ENCODE results near the gene AJAP1.

Gene AJAP1

DNA sequence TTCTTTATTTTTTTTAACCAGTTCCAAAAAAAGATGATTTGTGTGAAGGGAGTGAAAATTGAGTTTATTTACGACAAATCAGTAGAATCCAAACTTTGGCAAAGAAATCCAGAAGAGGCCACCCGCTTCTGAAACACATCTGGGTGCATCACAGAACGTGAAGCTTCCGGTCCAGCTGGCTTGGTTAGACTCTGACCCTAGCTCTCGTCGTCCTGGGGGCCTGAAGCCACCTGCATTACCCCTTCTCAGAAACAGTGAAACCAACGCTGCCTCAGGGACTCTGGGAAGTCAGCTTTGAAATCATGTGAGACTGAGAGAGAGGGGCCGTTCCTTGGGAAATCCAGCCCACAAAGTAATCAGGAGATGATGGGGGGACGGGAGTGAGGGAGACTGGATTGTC lies 21.8 kb downstream of the AJAP1 start:
- TF ChIP-seq KLF16 (tag by site-specific recombination; IDR thresholded peaks at IDR 0.05) = no peak
- TF ChIP-seq OSR2 (tag by site-specific recombination; IDR thresholded peaks at IDR 0.05) = no peak
- TF ChIP-seq ZNF132 (tag by site-specific recombination; IDR thresholded peaks at IDR 0.05; ENCODE audit: borderline replicate concordance) = no peak
- no peak for TF ChIP-seq OVOL3 (tag by site-specific recombination; IDR thresholded peaks at IDR 0.05)
- TF ChIP-seq, protein P1, sequence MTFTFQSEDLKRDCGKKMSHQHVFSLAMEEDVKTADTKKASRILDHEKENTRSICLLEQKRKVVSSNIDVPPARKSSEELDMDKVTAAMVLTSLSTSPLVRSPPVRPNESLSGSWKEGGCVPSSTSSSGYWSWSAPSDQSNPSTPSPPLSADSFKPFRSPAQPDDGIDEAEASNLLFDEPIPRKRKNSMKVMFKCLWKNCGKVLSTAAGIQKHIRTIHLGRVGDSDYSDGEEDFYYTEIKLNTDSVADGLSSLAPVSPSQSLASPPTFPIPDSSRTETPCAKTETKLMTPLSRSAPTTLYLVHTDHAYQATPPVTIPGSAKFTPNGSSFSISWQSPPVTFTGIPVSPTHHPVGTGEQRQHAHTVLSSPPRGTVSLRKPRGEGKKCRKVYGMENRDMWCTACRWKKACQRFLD (tag by site-specific recombination; IDR thresholded peaks at IDR 0.05) = no peak
- TF ChIP-seq, protein P2, sequence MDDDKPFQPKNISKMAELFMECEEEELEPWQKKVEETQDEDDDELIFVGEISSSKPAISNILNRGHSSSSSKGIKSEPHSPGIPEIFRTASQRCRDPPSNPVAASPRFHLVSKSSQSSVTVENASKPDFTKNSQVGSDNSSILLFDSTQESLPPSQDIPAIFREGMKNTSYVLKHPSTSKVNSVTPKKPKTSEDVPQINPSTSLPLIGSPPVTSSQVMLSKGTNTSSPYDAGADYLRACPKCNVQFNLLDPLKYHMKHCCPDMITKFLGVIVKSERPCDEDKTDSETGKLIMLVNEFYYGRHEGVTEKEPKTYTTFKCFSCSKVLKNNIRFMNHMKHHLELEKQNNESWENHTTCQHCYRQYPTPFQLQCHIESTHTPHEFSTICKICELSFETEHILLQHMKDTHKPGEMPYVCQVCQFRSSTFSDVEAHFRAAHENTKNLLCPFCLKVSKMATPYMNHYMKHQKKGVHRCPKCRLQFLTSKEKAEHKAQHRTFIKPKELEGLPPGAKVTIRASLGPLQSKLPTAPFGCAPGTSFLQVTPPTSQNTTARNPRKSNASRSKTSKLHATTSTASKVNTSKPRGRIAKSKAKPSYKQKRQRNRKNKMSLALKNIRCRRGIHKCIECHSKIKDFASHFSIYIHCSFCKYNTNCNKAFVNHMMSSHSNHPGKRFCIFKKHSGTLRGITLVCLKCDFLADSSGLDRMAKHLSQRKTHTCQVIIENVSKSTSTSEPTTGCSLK (tag by site-specific recombination; IDR thresholded peaks at IDR 0.05) = no peak
- no peak for TF ChIP-seq ZNF416 (tag by site-specific recombination; IDR thresholded peaks at IDR 0.05)
- TF ChIP-seq ZNF549 (tag by site-specific recombination; IDR thresholded peaks at IDR 0.05) = no peak
- no peak for TF ChIP-seq ZNF2 (tag by site-specific recombination; IDR thresholded peaks at IDR 0.05)
- TF ChIP-seq, protein P3, sequence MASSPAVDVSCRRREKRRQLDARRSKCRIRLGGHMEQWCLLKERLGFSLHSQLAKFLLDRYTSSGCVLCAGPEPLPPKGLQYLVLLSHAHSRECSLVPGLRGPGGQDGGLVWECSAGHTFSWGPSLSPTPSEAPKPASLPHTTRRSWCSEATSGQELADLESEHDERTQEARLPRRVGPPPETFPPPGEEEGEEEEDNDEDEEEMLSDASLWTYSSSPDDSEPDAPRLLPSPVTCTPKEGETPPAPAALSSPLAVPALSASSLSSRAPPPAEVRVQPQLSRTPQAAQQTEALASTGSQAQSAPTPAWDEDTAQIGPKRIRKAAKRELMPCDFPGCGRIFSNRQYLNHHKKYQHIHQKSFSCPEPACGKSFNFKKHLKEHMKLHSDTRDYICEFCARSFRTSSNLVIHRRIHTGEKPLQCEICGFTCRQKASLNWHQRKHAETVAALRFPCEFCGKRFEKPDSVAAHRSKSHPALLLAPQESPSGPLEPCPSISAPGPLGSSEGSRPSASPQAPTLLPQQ (tag by site-specific recombination; IDR thresholded peaks at IDR 0.05) = no peak
- TF ChIP-seq, protein P4, sequence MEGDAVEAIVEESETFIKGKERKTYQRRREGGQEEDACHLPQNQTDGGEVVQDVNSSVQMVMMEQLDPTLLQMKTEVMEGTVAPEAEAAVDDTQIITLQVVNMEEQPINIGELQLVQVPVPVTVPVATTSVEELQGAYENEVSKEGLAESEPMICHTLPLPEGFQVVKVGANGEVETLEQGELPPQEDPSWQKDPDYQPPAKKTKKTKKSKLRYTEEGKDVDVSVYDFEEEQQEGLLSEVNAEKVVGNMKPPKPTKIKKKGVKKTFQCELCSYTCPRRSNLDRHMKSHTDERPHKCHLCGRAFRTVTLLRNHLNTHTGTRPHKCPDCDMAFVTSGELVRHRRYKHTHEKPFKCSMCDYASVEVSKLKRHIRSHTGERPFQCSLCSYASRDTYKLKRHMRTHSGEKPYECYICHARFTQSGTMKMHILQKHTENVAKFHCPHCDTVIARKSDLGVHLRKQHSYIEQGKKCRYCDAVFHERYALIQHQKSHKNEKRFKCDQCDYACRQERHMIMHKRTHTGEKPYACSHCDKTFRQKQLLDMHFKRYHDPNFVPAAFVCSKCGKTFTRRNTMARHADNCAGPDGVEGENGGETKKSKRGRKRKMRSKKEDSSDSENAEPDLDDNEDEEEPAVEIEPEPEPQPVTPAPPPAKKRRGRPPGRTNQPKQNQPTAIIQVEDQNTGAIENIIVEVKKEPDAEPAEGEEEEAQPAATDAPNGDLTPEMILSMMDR (tag by site-specific recombination; IDR thresholded peaks at IDR 0.05) = no peak
- no peak overlapping the region for H3K4me3 ChIP-seq (ENCODE audit: low read depth, low read length)
- H3K9me3 ChIP-seq (ENCODE audit: control insufficient read depth, insufficient read depth, low read depth, low read length) = no peaks in the 10 kb centered on the region
- ChIA-PET CTCF (interaction anchor here (0.7 kb wide), 1 partner anchor 451 kb away, joined by 5 read pairs; no protein-coding TSS in a partner anchor), POLR2A (no interaction called here)
- H3K36me3 ChIP-seq (ENCODE audit: control insufficient read depth in 2 of 2, insufficient read depth in 1 of 2, low read length in 2 of 2) = no peaks in the 10 kb centered on the region
- no peaks in the 10 kb centered on the region for H3K4me1 ChIP-seq (ENCODE audit: control insufficient read depth, insufficient read depth, low read length)
- no peak overlapping the region for H3K27ac ChIP-seq (ENCODE audit: extremely low read depth, low read depth, low read length)

DNA sequence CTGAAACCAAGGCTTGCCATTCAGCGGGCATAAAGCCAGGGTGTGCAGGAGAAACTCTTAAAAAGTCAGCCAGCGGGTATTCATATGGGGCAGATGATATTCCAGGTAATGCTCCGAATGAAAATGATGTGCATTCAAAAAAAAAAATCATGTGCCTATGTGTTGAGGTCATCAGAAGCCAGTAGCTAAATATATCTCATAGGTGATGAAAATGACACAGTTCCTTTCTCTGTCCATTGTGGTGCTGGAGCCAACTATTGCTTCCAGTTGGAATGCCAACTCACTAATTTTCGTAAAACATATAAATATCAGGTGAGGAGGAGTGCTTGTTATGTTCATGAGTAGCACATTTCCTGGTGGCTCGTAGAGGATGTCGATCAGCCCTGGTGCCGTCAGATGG lies 23.2 kb downstream of the AJAP1 start:
- H3K27ac ChIP-seq (ENCODE audit: extremely low read depth, low read depth, low read length) = no peak overlapping the region
- ChIA-PET CTCF (no interaction called here), POLR2A (no interaction called here)
- H3K4me3 ChIP-seq (ENCODE audit: low read depth, low read length) = no peak overlapping the region
- no peaks in the 10 kb centered on the region for H3K4me1 ChIP-seq (ENCODE audit: control insufficient read depth, insufficient read depth, low read length)
- no peaks in the 10 kb centered on the region for H3K9me3 ChIP-seq (ENCODE audit: control insufficient read depth, insufficient read depth, low read depth, low read length)
- H3K36me3 ChIP-seq (ENCODE audit: control insufficient read depth in 2 of 2, insufficient read depth in 1 of 2, low read length in 2 of 2) = no peaks in the 10 kb centered on the region
- TF ChIP-seq ZNF830 (tag by site-specific recombination; IDR thresholded peaks at IDR 0.05; ENCODE audit: low read depth) (no peak), ZNF132 (tag by site-specific recombination; IDR thresholded peaks at IDR 0.05; ENCODE audit: borderline replicate concordance) (no peak), ZNF837 (tag by site-specific recombination; IDR thresholded peaks at IDR 0.05) (no peak), ZNF335 (tag by site-specific recombination; conservative IDR thresholded peaks at IDR 0.05) (no peak), ZNF555 (tag by site-specific recombination; conservative IDR thresholded peaks at IDR 0.05) (no peak), HOXC10 (CRISPR knock-in tag; IDR thresholded peaks at IDR 0.05) (no peak), ZNF121 (tag by site-specific recombination; IDR thresholded peaks at IDR 0.05) (no peak), ZNF48 (tag by site-specific recombination; IDR thresholded peaks at IDR 0.05) (no peak), ZNF423 (tag by site-specific recombination; IDR thresholded peaks at IDR 0.05) (no peak)
- TF ChIP-seq, protein P4 (tag by site-specific recombination; IDR thresholded peaks at IDR 0.05) = no peak
- TF ChIP-seq, protein P5, sequence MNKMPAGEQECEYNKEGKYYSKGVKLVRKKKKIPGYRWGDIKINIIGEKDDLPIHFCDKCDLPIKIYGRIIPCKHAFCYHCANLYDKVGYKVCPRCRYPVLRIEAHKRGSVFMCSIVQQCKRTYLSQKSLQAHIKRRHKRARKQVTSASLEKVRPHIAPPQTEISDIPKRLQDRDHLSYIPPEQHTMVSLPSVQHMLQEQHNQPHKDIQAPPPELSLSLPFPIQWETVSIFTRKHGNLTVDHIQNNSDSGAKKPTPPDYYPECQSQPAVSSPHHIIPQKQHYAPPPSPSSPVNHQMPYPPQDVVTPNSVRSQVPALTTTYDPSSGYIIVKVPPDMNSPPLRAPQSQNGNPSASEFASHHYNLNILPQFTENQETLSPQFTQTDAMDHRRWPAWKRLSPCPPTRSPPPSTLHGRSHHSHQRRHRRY (tag by site-specific recombination; IDR thresholded peaks at IDR 0.05) = no peak
- TF ChIP-seq, protein P6, sequence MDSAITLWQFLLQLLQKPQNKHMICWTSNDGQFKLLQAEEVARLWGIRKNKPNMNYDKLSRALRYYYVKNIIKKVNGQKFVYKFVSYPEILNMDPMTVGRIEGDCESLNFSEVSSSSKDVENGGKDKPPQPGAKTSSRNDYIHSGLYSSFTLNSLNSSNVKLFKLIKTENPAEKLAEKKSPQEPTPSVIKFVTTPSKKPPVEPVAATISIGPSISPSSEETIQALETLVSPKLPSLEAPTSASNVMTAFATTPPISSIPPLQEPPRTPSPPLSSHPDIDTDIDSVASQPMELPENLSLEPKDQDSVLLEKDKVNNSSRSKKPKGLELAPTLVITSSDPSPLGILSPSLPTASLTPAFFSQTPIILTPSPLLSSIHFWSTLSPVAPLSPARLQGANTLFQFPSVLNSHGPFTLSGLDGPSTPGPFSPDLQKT (IDR thresholded peaks at IDR 0.05; ENCODE audit: borderline replicate concordance, low read depth, low read length) = no peak
- TF ChIP-seq, protein P7, sequence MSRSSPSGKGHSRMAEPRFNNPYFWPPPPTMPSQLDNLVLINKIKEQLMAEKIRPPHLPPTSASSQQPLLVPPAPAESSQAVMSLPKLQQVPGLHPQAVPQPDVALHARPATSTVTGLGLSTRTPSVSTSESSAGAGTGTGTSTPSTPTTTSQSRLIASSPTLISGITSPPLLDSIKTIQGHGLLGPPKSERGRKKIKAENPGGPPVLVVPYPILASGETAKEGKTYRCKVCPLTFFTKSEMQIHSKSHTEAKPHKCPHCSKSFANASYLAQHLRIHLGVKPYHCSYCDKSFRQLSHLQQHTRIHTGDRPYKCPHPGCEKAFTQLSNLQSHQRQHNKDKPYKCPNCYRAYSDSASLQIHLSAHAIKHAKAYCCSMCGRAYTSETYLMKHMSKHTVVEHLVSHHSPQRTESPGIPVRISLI (tag by site-specific recombination; IDR thresholded peaks at IDR 0.05) = no peak
